Chondrocyte (in vitro differentiated cells): ENCODE data around the gene NUP133. TPM values are rescaled to one million over a fixed set of nuclear protein-coding genes. Genes with fewer than 3 reads are reported as not detected.

ENCODE experiments used
- DNase-seq: peaks from one replicate; pipeline ENCODE4 v3.0.0; 2021; ENCODE audit warnings: mixed read lengths, low spot score
- H3K27ac Mint-ChIP-seq: one replicate; pipeline ENCODE4 v1.8.0; 2021; ENCODE audit warnings: mild to moderate bottlenecking, moderate library complexity, mixed read lengths; ENCODE audit not compliant: unreplicated experiment
- H3K27me3 Mint-ChIP-seq: 2 replicates; pipeline ENCODE4 v1.8.0; 2021; ENCODE audit warnings: low read depth, mixed read lengths
- H3K36me3 Mint-ChIP-seq: 2 replicates; pipeline ENCODE4 v1.8.0; 2021; ENCODE audit warnings: low read depth, mixed read lengths
- H3K4me1 Mint-ChIP-seq: 2 replicates; pipeline ENCODE4 v1.8.0; 2021; ENCODE audit warnings: low read depth, mild to moderate bottlenecking, mixed read lengths
- H3K4me3 Mint-ChIP-seq: one replicate; pipeline ENCODE4 v1.8.0; 2021; ENCODE audit warnings: mild to moderate bottlenecking, moderate library complexity, mixed read lengths; ENCODE audit not compliant: unreplicated experiment
- H3K9me3 Mint-ChIP-seq: 2 replicates; pipeline ENCODE4 v1.8.0; 2021; ENCODE audit warnings: low read depth, mixed read lengths
- total RNA-seq: library from RNA; stranded (reverse); gene quantifications from 3 replicates; pipeline ENCODE4 v1.2.1, GENCODE V29; 2021
- TF ChIP-seq, protein P1 (sequence below): fragments of 200-600 bp; sonication (generic); IDR thresholded peaks from 2 replicates; pipeline ENCODE4 v1.5.0; 2021; ENCODE audit warnings: antibody characterized with exemption, mild to moderate bottlenecking, moderate library complexity

NUP133 gene
- total RNA-seq, 1 donor from 2014 or later, result 30.7 TPM

DNA sequence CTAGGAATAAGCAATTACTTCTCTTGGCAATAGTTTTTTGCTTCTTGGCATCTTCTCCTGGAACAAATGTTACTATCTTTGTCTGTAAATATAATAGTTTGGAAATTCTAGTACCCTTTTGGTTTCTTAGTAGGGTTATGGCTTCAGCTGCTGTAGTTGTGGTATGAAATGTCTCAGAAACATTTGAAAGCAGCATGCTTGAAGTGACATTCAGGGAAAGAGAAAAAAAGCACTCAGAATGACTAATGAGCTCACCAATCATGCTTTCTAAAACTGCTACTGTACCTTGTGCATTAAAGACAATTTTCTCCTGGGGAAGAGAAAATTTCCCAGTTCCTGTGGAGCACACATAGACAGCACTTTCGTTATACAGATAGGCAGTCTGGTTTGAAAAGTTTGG, 21.0 kb downstream of the NUP133 start:
- Mint-ChIP-seq H3K4me3 (no peak overlapping the region), H3K4me1 (peaks cover 1% of the 10 kb centered on the region), H3K9me3 (no peaks in the 10 kb centered on the region), H3K27ac (no peak overlapping the region), H3K27me3 (no peaks in the 10 kb centered on the region), H3K36me3 (peaks cover 33% of the 10 kb centered on the region)
- TF ChIP-seq, protein P1, sequence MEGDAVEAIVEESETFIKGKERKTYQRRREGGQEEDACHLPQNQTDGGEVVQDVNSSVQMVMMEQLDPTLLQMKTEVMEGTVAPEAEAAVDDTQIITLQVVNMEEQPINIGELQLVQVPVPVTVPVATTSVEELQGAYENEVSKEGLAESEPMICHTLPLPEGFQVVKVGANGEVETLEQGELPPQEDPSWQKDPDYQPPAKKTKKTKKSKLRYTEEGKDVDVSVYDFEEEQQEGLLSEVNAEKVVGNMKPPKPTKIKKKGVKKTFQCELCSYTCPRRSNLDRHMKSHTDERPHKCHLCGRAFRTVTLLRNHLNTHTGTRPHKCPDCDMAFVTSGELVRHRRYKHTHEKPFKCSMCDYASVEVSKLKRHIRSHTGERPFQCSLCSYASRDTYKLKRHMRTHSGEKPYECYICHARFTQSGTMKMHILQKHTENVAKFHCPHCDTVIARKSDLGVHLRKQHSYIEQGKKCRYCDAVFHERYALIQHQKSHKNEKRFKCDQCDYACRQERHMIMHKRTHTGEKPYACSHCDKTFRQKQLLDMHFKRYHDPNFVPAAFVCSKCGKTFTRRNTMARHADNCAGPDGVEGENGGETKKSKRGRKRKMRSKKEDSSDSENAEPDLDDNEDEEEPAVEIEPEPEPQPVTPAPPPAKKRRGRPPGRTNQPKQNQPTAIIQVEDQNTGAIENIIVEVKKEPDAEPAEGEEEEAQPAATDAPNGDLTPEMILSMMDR, result no peak
- no peak for DNase-seq

DNA sequence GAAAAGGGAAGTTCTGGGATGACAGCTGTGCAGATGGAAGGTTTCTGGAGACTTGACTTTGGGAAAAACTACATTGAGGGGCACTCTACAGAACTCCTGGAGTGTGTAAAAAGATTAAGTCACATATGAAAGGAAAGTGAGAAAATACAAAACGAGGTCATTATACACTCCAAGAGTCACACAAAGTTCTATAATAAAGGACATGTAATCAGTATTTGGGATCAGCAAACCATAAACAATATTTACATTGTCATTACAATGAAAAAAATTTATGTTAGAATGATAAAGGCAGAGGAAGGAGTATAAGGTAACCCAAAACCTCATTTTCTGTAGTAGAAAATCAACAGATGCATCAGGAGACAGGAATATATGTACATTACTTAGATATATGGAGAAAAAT, 22.8 kb downstream of the NUP133 start:
- Mint-ChIP-seq H3K27ac (no peak overlapping the region), H3K27me3 (no peaks in the 10 kb centered on the region), H3K9me3 (no peaks in the 10 kb centered on the region), H3K4me3 (no peak overlapping the region), H3K4me1 (peaks cover 3% of the 10 kb centered on the region), H3K36me3 (peaks cover 32% of the 10 kb centered on the region)
- TF ChIP-seq, protein P1, result no peak
- no peak for DNase-seq

DNA sequence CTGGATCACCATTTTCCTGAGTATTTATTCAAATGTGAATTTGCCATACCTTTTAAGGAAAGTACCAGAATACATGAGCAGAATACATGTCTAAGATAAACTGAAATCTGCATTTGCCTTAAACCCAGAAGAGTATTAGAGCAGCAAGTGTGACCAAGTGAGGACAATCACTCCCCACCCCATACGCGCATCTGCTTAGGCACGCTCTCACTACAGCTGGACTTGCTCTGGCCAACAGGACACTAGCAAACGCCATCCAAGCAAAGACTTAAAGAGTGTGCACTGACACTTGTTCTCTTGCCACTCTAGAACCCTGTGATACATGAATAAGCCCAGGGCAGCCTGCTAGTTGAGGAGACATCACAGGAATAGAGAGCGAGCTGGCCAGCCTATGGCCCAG, 25.6 kb downstream of the NUP133 start:
- H3K9me3 Mint-ChIP-seq, result no peaks in the 10 kb centered on the region
- H3K4me3 Mint-ChIP-seq, result no peak overlapping the region
- no peak for DNase-seq
- no peaks in the 10 kb centered on the region for H3K27me3 Mint-ChIP-seq
- TF ChIP-seq, protein P1, result no peak
- peaks cover 22% of the 10 kb centered on the region for H3K36me3 Mint-ChIP-seq
- peaks cover 3% of the 10 kb centered on the region for H3K4me1 Mint-ChIP-seq
- H3K27ac Mint-ChIP-seq, result peak overlapping the region; percentile 62

DNA sequence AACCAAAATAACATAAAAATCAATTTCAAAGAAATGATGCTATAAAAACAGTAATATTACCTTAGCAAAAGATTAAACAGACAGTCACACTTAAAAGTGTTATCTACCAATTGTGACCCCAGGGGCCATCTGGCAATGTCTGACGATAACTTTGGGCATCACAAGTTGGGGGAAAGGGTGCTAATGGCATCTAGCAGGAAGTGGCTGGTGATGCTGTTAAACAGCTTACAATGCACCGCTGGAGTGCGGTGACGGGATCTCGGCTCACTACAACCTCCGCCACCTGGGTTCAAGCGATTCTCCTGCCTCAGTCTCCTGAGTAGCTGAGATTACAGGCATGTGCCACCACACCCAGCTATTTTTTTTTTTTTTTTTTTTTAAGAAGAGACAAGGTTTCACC, 27.6 kb downstream of the NUP133 start:
- Mint-ChIP-seq H3K27me3 (no peaks in the 10 kb centered on the region), H3K36me3 (peaks cover 16% of the 10 kb centered on the region), H3K4me1 (peaks cover 3% of the 10 kb centered on the region), H3K27ac (no peak overlapping the region), H3K4me3 (no peak overlapping the region), H3K9me3 (no peaks in the 10 kb centered on the region)
- TF ChIP-seq, protein P1, result no peak
- no peak for DNase-seq

DNA sequence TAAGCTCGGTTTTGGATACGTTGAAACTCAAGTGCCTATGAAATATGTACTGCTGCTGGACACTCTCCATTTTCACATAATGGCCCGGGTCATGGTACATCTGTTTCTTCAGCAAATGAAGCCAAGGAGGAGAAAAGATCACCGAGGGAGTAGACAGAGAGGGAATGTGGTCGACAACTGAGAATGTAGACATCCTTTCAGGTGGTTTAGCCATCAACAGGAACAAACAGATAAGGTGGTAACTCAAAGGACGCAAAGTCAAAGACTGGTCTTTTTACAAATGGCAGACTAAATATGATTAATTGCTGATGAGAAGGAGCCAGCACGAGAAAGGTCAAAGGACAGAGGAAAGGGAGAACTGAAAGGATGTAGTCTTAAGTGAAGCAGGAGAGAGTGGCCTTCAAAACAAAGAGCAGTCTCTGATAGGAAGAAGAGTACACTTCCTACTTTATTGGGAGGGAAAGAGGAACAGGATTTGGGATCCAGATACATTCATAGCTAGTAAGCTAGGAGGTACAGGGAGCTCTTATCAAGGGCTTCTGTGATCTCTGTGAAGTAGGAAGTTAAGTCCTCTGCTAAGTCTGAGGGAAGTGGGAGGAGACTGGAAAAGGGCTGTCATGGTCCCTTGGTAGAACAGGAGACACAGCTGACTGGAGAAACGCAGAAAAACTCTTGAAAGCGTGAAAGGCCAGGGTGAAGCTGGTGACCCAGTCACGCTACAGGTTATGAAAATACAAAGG, 28.3 kb downstream of the NUP133 start:
- Mint-ChIP-seq H3K4me3 (no peak overlapping the region), H3K27me3 (no peaks in the 10 kb centered on the region), H3K9me3 (no peaks in the 10 kb centered on the region), H3K36me3 (peaks cover 17% of the 10 kb centered on the region), H3K4me1 (peaks cover 3% of the 10 kb centered on the region), H3K27ac (no peak overlapping the region)
- no peak for DNase-seq
- TF ChIP-seq, protein P1, result no peak
